A549 (cell line): ENCODE measurements around the gene CACUL1. TPM values are rescaled to one million over a fixed set of nuclear protein-coding genes. Genes with fewer than 3 reads are reported as not detected.

Experiments
- ATAC-seq, 2 experiments: fragments of 200-7000 bp in 1 of 2; fragments of >200 bp in 1 of 2; cut with Nextera tagmentation in 1 of 2; cut with Tn5 transposase in 1 of 2; 3 replicates each; pipeline versions ENCODE4 v1.8.0 to v1.9.1; 2018 to 2020; ENCODE audit warnings: mild to moderate bottlenecking in 1 of 2, moderate library complexity in 1 of 2
- CTCF ChIA-PET: fragments of 300-600 bp; sonication (Branson Sonifier 250); formaldehyde crosslinking; extraction: SDS; loops from one replicate; lab custom pipeline; 2021; ENCODE audit warnings: antibody characterized with exemption, inconsistent platforms; lab: Yijun Ruan, JAX
- POLR2A ChIA-PET: fragments of 350-600 bp; formaldehyde crosslinking; extraction: SDS; loops from one replicate; lab custom pipeline; 2021; ENCODE audit warnings: antibody characterized with exemption, inconsistent platforms; lab: Yijun Ruan, JAX
- DNase-seq, 2 experiments: peaks; one replicate each; pipeline versions ENCODE4 v3.0.0 to v3.0.0-alpha.2; 2011 to 2016; ENCODE audit warnings: low read depth in 1 of 2, low spot score in 1 of 2
- FAIRE-seq: peaks from 2 replicates; lab custom pipeline; 2011; peaks lifted over from hg19 to GRCh38; lab: Jason Lieb, UNC
- H3K27ac ChIP-seq, 2 experiments: fragments of >200 bp; sonication (Bioruptor Twin); formaldehyde crosslinking; 3 replicates each; pipeline ENCODE4 v1.5.1; 2016 to 2017
- H3K4me1 ChIP-seq: fragments of >200 bp; sonication (Bioruptor Twin); formaldehyde crosslinking; 3 replicates; pipeline ENCODE4 v1.6.1; 2016
- H3K4me2 ChIP-seq: fragments of >200 bp; sonication (Bioruptor Twin); formaldehyde crosslinking; 3 replicates; pipeline ENCODE4 v1.6.1; 2016
- H3K4me3 ChIP-seq: fragments of >200 bp; sonication (Bioruptor Twin); formaldehyde crosslinking; 3 replicates; pipeline ENCODE4 v1.5.1; 2016
- H3K9me3 ChIP-seq: fragments of >200 bp; sonication (Bioruptor Twin); formaldehyde crosslinking; 3 replicates; pipeline ENCODE4 v1.6.1; 2016
- CBX8 ChIP-seq: fragments of 200-600 bp; sonication (generic); IDR thresholded peaks from 2 replicates; pipeline ENCODE4 v1.6.1; 2016
- CEBPB ChIP-seq, 2 experiments: fragments of >200 bp in 1 of 2; sonication (Bioruptor Twin) in 1 of 2; formaldehyde crosslinking in 1 of 2; IDR thresholded peaks; 2 replicates each; pipeline ENCODE4 v1.6.1; 2012 to 2016
- CTCF ChIP-seq: fragments of >200 bp; sonication (Bioruptor Twin); formaldehyde crosslinking; IDR thresholded peaks from 3 replicates; pipeline ENCODE4 v1.5.1; 2016
- EP300 ChIP-seq, 2 experiments: fragments of >200 bp; sonication (Bioruptor Twin); formaldehyde crosslinking; IDR thresholded peaks; 2 replicates in 1 of 2; 3 replicates in 1 of 2; pipeline ENCODE4 v1.6.1; 2016 to 2017
- FOSL2 ChIP-seq, 2 experiments: fragments of 450-650 bp in 1 of 2; fragments of >200 bp in 1 of 2; sonication (Bioruptor Twin) in 1 of 2; formaldehyde crosslinking; IDR thresholded peaks; 2 replicates each; pipeline versions ENCODE4 v1.5.0 to v1.6.1; 2016 to 2020; ENCODE audit warnings: mild to moderate bottlenecking in 1 of 2, moderate library complexity in 1 of 2
- GATA3 ChIP-seq: IDR thresholded peaks from 2 replicates; pipeline ENCODE4 v1.6.1; 2012; ENCODE audit warnings: borderline replicate concordance
- HEYL ChIP-seq: fragments of 250-450 bp; sonication (Bioruptor Pico); IDR thresholded peaks from 2 replicates; pipeline ENCODE4 v1.8.0; 2021; ENCODE audit warnings: mild to moderate bottlenecking, moderate library complexity
- JUN ChIP-seq, 2 experiments: fragments of >200 bp; sonication (Bioruptor Twin); formaldehyde crosslinking; IDR thresholded peaks; 2 replicates in 1 of 2; 3 replicates in 1 of 2; pipeline ENCODE4 v1.6.1; 2016 to 2017
- MYC ChIP-seq: IDR thresholded peaks from 2 replicates; pipeline ENCODE4 v1.6.1; 2012; ENCODE audit warnings: mild to moderate bottlenecking, inconsistent platforms, low read length, improper control_type of control experiment, borderline replicate concordance
- NPAS2 ChIP-seq: fragments of 250-450 bp; sonication (Bioruptor Pico); IDR thresholded peaks from 2 replicates; pipeline ENCODE4 v1.8.0; 2022; ENCODE audit warnings: mild to moderate bottlenecking, moderate library complexity, borderline replicate concordance
- POLR2AphosphoS2 ChIP-seq: conservative IDR thresholded peaks from 2 replicates; pipeline ENCODE4 v1.6.1; 2012; ENCODE audit warnings: low read length, improper control_type of control experiment, inconsistent platforms
- RAD21 ChIP-seq, 2 experiments: fragments of >200 bp in 1 of 2; sonication (Bioruptor Twin) in 1 of 2; formaldehyde crosslinking in 1 of 2; IDR thresholded peaks in 1 of 2; conservative IDR thresholded peaks in 1 of 2; 2 replicates in 1 of 2; 3 replicates in 1 of 2; pipeline ENCODE4 v1.6.1; 2012 to 2018; ENCODE audit warnings: inconsistent platforms in 1 of 2
- RCOR1 ChIP-seq: fragments of 150-350 bp; IDR thresholded peaks from 2 replicates; pipeline ENCODE4 v1.6.1; 2014; ENCODE audit warnings: antibody characterized with exemption, low read length, low read depth
- SREBF2 ChIP-seq: fragments of 450-650 bp; IDR thresholded peaks from 2 replicates; pipeline ENCODE4 v1.6.1; 2014; ENCODE audit warnings: mild to moderate bottlenecking, moderate library complexity
- TP53 ChIP-seq: fragments of 250-450 bp; sonication (Bioruptor Pico); IDR thresholded peaks from 2 replicates; pipeline ENCODE4 v1.5.0; 2021; ENCODE audit warnings: mild to moderate bottlenecking, moderate library complexity
- USF2 ChIP-seq: fragments of 450-650 bp; IDR thresholded peaks from 2 replicates; pipeline ENCODE4 v1.6.1; 2014; ENCODE audit warnings: antibody characterized with exemption
- ZNF302 ChIP-seq: fragments of 250-450 bp; sonication (Bioruptor Pico); IDR thresholded peaks from 2 replicates; pipeline ENCODE4 v1.9.0; 2021; ENCODE audit warnings: inconsistent platforms, mild to moderate bottlenecking, moderate library complexity
- WGBS: methylation state at CpG from one replicate; pipeline ENCODE4 v1.1.6; 2017; ENCODE audit errors: missing lambda C conversion rate; 5-methylcytosine and 5-hydroxymethylcytosine counted together
- polyA plus RNA-seq, 4 experiments: library from polyadenylated mRNA; depleted of rRNA in 3 of 4; stranded (reverse); fragments of >200 nt; fragmentation: RNase III in 1 of 4; extraction: RNeasy Plus Mini Kit Qiagen cat#74134 plus additional on column Dnase treatment in 1 of 4; gene quantifications; 2 replicates in 3 of 4; 3 replicates in 1 of 4; pipeline ENCODE4 v1.2.3, GENCODE V29; 2011 to 2017
- TF ChIP-seq, protein P1 (sequence below): IDR thresholded peaks from 2 replicates; pipeline ENCODE4 v1.6.1; 2012
- TF ChIP-seq, protein P2 (sequence below): fragments of 250-450 bp; sonication (Bioruptor Pico); IDR thresholded peaks from 2 replicates; pipeline ENCODE4 v1.5.0; 2020; ENCODE audit warnings: low read depth, mild to moderate bottlenecking, moderate library complexity
- TF ChIP-seq, protein P3 (sequence below): IDR thresholded peaks from 2 replicates; pipeline ENCODE4 v1.6.1; 2012; ENCODE audit warnings: low read depth, borderline replicate concordance
- TF ChIP-seq, protein P4 (sequence below): fragments of >200 bp; sonication (Bioruptor Twin); formaldehyde crosslinking; IDR thresholded peaks from 3 replicates; pipeline ENCODE4 v1.6.1; 2016

CACUL1 gene
- polyA plus RNA-seq, 2 of the 4 experiments (the other 2 are of a cell fraction) = 8.7 to 15.6 TPM

GRCh38 chr10:118737603-118738302 lies 17.0 kb downstream of the CACUL1 start:
- CTCF ChIA-PET = no interaction called here
- no peaks in the 10 kb centered on the region for H3K9me3 ChIP-seq
- no peak for DNase-seq
- no peak overlapping the region for H3K27ac ChIP-seq
- no peak overlapping the region for H3K4me2 ChIP-seq
- no peak for TF ChIP-seq RCOR1
- TF ChIP-seq MYC = no peak
- TF ChIP-seq SREBF2 = no peak
- TF ChIP-seq NPAS2 (CRISPR knock-in tag) = no peak
- no peak for TF ChIP-seq EP300 (IDR thresholded peaks at IDR 0.05)
- no peak for TF ChIP-seq POLR2AphosphoS2
- TF ChIP-seq FOSL2 (IDR thresholded peaks at IDR 0.05) = no peak
- TF ChIP-seq FOSL2 (CRISPR knock-in tag; IDR thresholded peaks at IDR 0.05) = no peak
- no peak for TF ChIP-seq HEYL (CRISPR knock-in tag)
- no peak for TF ChIP-seq CEBPB (IDR thresholded peaks at IDR 0.05)
- no peak for TF ChIP-seq USF2
- TF ChIP-seq, protein P1, sequence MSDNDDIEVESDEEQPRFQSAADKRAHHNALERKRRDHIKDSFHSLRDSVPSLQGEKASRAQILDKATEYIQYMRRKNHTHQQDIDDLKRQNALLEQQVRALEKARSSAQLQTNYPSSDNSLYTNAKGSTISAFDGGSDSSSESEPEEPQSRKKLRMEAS = no peak
- no peak for TF ChIP-seq ZNF302 (CRISPR knock-in tag)
- no peak for TF ChIP-seq TP53
- TF ChIP-seq, protein P2, sequence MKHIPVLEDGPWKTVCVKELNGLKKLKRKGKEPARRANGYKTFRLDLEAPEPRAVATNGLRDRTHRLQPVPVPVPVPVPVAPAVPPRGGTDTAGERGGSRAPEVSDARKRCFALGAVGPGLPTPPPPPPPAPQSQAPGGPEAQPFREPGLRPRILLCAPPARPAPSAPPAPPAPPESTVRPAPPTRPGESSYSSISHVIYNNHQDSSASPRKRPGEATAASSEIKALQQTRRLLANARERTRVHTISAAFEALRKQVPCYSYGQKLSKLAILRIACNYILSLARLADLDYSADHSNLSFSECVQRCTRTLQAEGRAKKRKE (CRISPR knock-in tag) = no peak
- TF ChIP-seq, protein P3, sequence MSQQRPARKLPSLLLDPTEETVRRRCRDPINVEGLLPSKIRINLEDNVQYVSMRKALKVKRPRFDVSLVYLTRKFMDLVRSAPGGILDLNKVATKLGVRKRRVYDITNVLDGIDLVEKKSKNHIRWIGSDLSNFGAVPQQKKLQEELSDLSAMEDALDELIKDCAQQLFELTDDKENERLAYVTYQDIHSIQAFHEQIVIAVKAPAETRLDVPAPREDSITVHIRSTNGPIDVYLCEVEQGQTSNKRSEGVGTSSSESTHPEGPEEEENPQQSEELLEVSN = no peak
- TF ChIP-seq, all 56 proteins: peak for 0
- WGBS = 94% methylated on average over 3 of the region's 3 CpGs
- no peak for FAIRE-seq
- Histone ChIP-seq H3K4me1 (peaks cover 26% of the 10 kb centered on the region), H3K4me3 (no peak overlapping the region)
- POLR2A ChIA-PET = no interaction called here
- no peak for ATAC-seq

DNA sequence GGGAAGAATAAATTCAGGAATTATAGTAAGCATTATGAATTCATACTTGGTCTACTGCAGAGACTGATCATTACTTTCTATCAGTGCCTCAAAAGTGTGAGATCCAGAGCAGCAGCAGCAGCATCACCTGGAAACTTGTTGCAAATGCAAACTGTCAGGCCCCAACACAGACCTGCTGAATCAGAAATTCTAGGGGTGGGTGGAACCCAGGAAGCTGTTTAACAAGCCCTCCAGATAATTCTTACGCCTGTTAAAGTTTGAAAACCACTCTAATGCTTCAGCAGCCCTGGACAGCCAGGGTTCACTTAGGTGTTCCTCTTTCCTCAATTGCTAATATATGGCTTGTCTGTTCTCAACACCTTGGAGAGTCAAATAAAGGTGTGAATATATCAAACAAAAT lies 19.5 kb downstream of the CACUL1 start:
- no peak overlapping the region for H3K4me2 ChIP-seq
- no peak for TF ChIP-seq GATA3
- TF ChIP-seq MYC = no peak
- TF ChIP-seq JUN (IDR thresholded peaks at IDR 0.05) = no peak
- ATAC-seq = no peak
- DNase-seq = no peak
- no peak overlapping the region for H3K27ac ChIP-seq
- 88% methylated on average over 1 of the region's 1 CpG for WGBS
- FAIRE-seq = no peak
- H3K9me3 ChIP-seq = no peaks in the 10 kb centered on the region
- H3K4me3 ChIP-seq = no peak overlapping the region
- ChIA-PET CTCF (interaction anchor here (1.0 to 4.8 kb wide), 5 partner anchors 12 to 167 kb away, joined by 3 to 23 read pairs (median 4); no protein-coding TSS in a partner anchor), POLR2A (no interaction called here)
- H3K4me1 ChIP-seq = peaks cover 27% of the 10 kb centered on the region

DNA sequence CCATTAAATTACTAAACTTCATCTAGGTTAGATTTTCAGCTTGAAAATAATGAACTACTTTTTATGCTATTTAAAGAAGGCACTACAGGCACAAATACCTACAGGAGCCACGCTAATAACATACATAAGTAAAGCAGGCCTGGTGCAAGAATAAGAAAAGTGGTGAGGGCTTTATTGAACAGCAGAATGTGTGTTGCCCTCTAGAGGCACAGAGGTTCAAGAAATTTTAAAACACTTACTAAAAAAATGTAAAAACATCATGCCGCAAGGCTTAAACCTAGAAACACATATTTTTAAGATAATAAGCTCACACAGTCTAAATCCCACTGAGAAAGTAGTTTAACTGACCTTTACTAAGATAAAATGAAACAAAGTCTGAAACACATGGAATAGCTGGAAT lies 20.3 kb downstream of the CACUL1 start:
- FAIRE-seq (peak; percentile 63), ATAC-seq (peak in 1 of 2 experiments; percentile 22; a peak in 1 of 6 replicates)

More for the DNA sequence above, 20.3 kb downstream of the CACUL1 start:
- no peak for DNase-seq
- TF ChIP-seq RAD21 (conservative IDR thresholded peaks at IDR 0.05 in 1 of 2, IDR thresholded peaks at IDR 0.05 in 1 of 2) (0 out of 5 replicates have a peak, but pooled peaks of 1 of the 2 experiments have one; percentile 9), EP300 (IDR thresholded peaks at IDR 0.05) (no peak), CBX8 (no peak), TP53 (no peak), USF2 (no peak), CTCF (peak; percentile 47), CEBPB (IDR thresholded peaks at IDR 0.05) (no peak)
- TF ChIP-seq, protein P4, sequence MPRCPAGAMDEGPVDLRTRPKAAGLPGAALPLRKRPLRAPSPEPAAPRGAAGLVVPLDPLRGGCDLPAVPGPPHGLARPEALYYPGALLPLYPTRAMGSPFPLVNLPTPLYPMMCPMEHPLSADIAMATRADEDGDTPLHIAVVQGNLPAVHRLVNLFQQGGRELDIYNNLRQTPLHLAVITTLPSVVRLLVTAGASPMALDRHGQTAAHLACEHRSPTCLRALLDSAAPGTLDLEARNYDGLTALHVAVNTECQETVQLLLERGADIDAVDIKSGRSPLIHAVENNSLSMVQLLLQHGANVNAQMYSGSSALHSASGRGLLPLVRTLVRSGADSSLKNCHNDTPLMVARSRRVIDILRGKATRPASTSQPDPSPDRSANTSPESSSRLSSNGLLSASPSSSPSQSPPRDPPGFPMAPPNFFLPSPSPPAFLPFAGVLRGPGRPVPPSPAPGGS = no peak
- TF ChIP-seq, protein P2 (CRISPR knock-in tag) = no peak
- WGBS = 77% methylated on average over 2 of the region's 2 CpGs
- POLR2A ChIA-PET = no interaction called here
- Histone ChIP-seq H3K4me1 (peaks cover 34% of the 10 kb centered on the region), H3K4me2 (no peak overlapping the region), H3K9me3 (no peaks in the 10 kb centered on the region), H3K4me3 (no peak overlapping the region), H3K27ac (no peak overlapping the region)
- CTCF ChIA-PET = interaction anchor here (1.9 to 4.8 kb wide), 3 partner anchors 11 to 166 kb away, joined by 4 to 23 read pairs (median 17); no protein-coding TSS in a partner anchor
